Measurements from ENCODE around the gene NLRP9. TPM values are rescaled to one million over a fixed set of nuclear protein-coding genes. Genes with fewer than 3 reads are reported as not detected.

The NLRP9 gene
- polyA plus RNA-seq, 5 donors: 0.06 TPM; not detected in 4

DNA sequence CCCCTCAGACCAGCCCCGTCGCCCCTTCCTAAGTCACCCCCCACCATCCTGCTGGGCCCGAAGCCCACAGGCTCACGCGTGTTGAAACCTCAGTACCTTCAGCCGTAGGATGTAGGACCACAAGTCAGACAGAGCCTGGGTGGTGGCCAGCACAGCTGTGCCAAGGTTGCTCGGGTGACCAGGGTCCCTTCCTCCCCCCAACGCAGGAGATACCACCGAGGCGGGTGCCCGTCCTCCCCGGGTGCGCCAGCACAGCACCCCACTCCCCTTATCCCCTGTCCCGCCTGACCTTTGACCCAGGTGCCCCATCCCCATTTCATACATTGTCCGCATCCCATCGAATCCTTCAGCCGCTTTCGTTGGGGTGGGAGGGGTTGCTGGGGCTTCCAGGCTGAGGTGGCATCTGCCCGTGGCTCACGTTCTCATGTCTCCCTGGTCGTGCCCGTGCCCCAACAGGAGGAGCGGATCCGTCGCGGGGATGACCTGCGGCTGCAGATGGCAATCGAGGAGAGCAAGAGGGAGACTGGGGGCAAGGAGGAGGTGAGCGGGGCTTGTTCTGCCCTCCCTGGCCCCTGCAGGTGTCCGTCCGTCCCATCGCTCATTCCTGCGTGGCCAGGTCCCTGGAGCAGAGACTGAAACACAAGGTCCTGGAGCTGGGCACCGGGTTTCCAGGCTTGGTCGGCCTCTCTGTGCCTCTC lies 48.6 kb downstream of the NLRP9 start:
- DNase-seq: no peak

DNA sequence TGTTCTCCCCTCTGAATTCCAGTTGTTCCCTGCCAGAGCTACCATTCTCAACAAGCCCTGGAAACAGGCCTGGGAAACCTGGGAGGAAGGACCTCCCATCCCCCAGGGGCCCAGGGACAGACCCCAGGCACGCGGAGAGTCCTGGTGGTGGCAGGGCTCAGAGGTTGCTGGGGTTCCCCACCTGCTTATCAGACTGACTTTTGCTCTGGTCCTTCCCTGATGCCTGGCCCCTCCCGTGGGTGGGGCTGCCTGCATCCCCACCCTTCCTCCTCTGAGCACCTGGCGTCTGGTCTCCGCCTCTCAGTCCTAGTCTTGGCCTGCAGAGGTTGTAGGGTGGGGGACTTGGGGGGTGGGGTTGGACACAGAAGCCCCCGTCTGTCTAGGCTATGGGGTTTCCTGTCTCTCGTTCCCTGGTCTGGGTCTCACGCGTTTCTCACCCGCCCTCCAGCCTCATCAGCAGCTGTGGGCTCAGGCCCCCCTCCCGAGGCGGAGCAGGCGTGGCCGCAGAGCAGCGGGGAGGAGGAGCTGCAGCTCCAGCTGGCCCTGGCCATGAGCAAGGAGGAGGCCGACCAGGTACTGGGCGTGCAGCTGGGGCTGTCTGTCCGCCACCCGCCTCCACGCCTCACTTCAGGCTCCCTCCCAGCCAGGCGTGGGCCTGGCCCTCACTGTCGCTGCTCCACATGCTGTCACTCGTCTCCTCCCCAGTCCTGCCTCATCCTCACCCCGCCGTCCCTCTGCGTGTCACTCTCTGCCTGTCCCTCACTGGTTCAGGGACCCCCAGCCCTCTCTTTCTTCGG lies 49.6 kb downstream of the NLRP9 start:
- no peak for DNase-seq

- DNase-seq: no peak
Observed at GRCh38 chr19:55687281-55688201, 50.7 kb downstream of the NLRP9 start.

DNA sequence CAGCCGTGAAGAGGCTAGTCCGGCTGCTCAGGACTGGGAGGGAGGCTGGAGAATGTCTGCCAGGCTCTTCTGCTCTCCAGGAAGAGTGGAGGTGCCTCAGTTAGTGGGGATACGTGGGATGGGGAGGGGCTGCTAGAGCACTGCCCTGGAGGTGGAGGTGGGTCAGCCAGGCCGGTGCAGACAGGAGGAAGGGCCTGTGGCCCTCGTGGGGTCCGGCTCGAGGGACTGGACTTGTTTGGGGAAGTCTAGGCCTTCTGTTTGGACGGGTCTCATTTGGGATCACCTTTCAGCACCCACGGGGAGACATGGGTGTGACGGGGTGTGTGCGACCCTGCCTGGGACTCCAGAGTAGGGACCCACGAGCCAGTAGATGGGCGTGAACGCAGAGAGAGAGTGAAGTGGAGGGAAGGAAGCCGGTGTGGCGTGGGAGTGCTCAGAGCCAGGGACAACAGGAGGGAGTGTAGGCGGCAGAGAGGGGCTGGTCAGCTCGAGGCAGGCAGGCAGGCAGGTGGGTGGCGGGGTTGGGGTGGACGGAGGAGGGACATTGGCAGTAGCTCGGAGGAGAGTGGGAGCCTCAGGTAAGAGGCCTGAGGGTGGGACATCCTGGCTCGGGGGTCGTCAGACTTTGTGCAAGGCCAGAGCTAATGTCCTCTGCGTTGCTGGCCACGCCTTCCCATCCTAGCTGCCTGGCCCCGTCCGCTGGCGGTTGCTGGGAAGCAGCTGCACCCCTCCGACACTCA lies 51.7 kb downstream of the NLRP9 start:
- DNase-seq: no peak

DNA sequence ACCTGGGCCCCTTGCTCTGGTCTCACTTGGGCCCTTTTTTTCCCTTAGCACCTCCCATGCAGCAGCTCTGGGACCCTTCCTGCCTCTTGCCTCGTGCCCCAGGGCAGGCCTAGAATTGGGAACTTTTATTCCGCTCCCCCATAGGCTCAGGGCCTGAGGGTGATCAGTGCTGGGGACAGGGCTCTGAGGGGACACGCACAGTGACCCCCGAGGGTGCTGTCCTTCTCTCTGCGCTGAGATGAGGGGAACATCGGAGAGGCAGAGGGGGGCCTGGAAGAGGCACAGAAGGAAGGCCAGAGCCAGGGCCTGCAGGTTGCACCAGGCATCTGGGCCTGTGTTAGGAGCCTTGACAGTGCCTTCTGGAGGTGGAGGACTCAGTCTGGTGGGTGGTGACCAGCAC lies 52.4 kb downstream of the NLRP9 start:
- no peak for DNase-seq

- DNase-seq: no peak
Observed at GRCh38 chr19:55684946-55685681, 53.1 kb downstream of the NLRP9 start.

DNA sequence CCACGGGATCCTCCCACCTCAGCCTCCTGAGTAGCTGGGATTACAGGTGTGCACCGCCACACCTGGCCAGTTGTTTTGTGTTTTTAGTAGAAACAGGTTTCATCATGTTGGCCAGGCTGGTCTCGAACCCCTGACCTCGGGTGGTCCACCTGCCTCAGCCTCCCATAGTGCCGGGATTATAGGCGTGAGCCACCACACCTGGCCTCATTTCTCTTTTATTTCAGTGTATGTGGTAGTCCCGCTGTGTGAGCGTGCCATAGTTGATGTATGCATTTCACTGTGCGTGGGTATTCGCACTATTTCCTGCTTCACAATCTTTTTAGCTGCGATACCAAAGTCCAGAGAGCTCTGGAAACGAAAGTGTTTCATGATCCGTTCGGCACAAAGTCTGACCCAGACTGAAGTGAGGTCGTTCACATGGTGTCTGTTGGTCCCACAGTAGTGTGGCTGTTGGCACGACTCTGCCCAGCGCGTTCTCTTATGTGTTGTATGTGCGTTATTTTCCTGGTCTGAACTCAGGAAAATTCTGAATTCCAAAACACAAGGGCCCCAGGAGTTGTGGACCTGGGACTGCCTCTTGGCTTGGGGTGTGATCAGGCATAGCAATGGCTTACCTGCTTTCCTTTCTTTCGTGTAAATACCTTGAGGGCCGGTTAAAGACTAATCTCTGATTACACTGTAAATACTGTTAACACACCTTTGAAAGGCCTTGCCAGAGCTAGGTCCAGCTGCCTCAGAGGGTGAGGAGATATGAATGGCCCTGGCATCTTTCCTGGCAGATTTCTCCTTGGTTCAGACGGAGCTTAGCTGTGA lies 54.5 kb downstream of the NLRP9 start:
- peak; percentile 31 to 36 for DNase-seq

DNA sequence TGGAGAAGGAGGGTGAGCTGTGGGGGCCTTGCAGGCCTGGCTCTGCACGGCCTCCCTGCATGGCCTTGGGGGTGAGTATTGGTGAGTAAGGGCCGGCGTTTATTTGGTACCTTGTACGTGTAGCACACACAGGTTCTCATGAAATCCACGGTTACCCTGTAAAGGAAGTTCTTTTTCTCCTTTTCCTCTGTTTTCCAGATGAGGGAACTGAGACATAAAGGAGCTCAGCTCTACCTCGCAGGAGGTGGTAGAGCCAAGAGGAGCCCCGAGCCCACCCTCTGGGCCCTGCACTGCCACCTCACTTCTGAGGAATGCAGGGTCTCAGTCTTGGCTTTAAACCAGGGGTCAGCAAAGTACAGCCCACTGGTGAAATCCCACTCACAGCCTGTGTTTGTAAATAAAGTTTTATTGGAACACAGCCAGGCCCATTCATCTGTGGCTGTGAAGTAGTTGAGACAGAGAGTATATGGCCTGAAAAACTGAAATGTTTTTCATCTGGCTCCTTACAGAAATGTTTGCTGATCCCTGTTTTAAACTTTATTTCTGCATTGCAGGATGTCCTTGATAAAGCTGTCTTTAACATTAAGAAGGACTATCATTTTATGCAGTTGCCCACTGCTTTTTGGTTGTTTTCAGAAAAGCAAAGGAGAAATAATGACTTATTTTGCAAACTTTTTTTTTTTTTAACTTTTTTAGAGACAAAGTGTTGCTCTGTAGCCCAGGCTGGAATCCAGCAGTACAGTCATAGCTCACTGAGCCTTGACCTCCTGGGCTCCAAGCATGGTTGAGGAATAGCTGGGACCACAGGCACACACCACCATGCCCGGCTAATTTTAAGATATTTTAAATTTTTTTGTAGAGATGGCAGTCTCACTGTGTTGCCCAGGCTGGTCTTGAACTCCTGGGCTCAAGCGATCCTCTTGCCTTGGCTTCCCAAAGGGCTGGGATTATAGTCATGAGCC lies 56.8 kb downstream of the NLRP9 start:
- DNase-seq: no peak

- no peak for DNase-seq
Observed at GRCh38 chr19:55680339-55681130, 57.7 kb downstream of the NLRP9 start.

DNA sequence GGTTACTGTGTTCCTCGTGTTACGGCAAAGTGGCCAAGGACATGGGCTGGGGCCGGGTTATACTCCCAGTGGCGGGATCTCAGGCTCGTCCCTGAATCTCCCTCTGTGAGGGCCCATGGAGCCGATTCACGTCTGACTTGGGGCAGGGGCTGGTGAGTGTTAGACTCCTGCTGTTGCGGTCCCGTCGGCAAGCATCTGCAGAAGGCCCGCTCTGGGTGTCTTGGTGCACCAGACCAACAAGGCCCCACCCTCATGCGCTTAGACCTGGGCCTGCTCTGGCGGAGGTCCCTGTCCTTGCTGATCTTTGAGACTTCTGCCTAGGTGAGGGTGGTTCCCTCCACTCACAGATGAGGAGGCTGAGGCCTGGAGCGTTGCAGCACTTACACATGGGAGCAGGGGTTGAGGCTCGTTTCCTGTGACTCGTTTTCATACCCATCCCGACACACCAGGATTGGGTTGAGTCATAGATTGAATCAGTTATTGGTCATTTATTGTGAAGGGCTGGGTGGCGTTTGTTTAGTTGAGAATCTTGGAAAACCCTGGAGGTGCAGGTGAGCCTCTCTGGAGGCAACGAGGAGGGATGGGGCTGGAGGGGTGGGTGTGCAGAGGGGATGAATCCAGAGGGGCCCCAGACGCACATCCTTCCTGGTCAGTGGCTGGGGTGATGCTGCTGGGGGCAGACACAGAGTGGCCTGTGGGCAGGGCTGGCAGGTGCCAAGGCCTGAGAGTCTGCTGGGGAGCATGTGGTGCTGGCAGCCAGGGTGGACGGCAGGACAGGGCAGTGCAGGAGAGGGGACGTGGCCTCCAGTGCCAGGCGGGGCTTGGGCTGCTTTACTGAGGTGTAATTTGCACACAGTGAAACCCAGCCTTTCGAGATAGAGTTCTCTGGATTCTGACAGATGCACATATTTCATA lies 58.6 kb downstream of the NLRP9 start:
- no peak for DNase-seq

DNA sequence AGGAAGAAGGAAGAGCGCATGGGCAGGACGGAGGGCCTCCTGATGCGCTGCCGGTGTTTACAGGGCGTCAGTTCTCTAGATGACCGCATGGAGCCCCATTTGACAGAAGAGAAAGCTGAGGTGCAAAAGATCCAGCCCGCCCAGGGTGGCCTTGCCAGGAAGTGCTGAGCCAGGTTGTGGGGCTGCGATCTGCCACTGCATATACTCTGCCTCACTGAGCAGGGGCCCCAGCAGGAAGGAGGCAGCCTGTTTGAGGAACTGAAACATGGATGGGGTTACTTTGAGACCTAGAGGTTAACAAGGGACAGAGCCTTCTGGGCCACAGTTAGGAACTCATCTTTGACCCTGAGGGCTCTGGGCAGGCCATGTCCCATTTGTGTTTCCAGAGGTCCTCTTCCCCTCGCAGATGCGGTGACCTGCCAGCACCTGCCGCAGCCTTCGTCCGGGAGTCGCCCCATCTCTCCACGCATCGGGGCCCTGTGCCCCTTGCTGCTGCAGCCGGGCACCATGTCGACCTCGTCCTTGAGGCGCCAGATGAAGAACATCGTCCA lies 60.0 kb downstream of the NLRP9 start:
- DNase-seq: no peak

DNA sequence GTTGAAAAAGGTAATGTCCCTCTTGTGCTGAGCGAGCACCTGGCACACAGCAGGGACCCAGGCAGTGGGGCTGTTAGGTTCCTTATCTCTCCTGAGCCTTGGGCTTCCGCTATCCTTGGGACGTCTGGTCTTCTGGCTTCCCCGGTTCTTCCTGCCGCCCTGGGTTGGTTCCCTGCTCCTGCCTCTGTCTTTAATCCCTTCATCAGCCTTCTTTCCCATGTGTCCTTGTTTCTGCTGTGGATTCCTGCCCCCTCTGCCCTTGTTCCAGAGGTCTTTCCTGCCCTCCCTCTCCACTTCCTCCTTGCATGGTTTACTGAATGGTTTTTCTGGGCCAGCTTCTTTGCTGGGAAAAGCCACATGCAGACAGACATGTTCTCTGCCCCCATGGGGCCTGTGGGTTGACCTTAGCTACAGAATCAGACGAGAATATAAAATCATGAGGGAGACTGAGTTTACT lies 60.6 kb downstream of the NLRP9 start:
- no peak for DNase-seq

DNA sequence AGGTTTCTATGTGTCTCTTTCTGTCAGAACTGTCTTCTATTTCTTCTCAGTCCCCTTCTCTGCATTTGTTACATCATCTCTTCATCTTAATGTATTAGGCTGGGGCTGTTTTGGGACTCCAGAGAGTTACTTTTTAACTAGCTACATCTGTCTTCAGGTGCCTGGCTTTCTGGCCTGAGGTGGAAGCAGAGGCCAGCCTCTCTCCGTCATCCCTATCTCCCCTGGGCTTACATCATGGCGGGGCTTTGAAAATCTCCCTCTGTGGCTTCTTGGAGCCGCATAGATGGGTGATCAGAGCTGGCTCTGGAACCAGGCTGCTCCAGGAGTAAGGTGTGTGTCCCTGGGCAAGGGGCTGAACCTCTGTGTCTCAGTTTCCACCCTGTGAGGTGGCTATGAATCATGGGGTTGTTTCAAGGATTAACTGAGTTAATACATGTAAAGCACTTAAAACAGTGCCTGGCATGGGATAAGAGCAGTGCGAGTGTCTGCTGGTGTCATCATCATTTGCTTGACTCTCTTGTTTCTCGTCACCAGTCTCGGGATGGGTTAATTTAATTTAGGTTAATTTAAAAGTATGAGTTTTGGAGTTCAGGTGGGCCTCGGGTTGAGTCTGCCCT lies 61.2 kb downstream of the NLRP9 start:
- no peak for DNase-seq

- DNase-seq: no peak
Observed at GRCh38 chr19:55676383-55676782, 61.8 kb downstream of the NLRP9 start.

GRCh38 chr19:55675661-55676354 lies 62.4 kb downstream of the NLRP9 start:
- DNase-seq: no peak
